HL-60/S4 (cell line): ENCODE data around the gene CORIN.

Source experiments
- in situ Hi-C: fragments of 300-500 bp; cut with MboI; formaldehyde crosslinking; loops from 2 replicates; pipeline ENCODE4 v1.14.3; 2022; ENCODE audit warnings: low sequenced_read_pairs

CORIN gene

DNA sequence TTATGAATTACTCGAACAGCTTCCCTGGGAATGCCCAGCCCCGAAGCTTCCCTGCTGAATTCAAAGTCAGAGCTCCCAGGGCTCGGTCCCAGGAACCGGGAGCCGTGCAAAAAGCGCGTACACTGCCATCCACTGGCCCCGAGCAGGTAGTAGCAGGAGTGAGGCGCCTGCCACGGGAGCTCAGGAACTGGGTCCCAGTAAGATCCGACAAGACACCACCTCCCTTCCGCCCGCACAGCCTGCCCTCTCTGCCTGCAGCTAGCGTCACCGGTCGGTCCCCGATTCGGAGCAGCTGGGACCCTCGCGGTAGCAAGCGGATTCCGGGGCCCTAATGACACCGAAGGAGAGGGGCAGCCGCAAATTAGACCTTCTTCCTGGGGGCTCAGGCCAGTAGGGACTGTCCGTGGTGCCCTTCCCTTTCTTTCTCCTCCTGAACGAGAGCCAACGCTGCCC is 1.2 kb downstream of the CORIN start:
- in situ Hi-C loops = no loop called here

- in situ Hi-C loops = no loop called here
Measured at GRCh38 chr4:47835494-47835893, 2.4 kb downstream of the CORIN start.

- in situ Hi-C loops = loop anchor here (5.0 kb wide), 1 partner anchor 129 kb away; no protein-coding TSS in a partner anchor
Measured at GRCh38 chr4:47831026-47831679, 6.7 kb downstream of the CORIN start.

GRCh38 chr4:47830265-47831025 is 7.4 kb downstream of the CORIN start:
- in situ Hi-C loops = loop anchor here (5.0 kb wide), 1 partner anchor 128 kb away; no protein-coding TSS in a partner anchor

GRCh38 chr4:47829438-47829837 is 8.4 kb downstream of the CORIN start:
- in situ Hi-C loops = no loop called here

DNA sequence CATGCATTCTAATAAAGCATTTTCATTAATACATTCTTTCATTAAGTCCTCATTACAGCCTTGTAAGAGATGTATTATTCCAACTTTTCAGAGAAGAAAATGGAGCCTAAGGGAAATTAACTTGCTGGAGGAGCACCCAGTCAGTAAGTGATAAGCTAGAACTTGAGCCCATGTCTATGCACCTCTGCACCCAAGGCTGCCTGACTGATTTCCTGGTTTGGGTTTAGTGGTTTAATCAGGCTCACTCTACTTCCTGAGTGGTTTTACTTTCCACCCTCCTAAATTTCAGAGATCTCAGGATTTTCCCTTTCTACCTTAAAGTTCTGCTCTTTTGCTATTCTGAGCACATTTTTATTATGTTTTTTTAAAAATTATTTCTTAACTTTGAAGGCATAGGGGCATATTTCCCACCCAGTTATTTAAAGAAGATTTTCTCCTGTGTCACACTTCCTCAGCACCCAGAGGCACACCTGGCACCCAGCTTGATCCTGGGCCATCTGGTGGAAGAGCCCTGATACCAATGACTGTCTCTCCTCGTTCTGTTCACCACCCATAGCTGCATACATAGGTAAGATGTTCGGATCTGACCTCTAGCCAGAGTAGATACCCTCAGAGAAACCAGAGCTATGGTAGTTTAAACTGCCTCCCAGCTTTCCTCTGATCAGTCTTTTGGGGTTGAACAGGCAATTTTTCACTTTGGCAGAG is 10.4 kb downstream of the CORIN start:
- in situ Hi-C loops = no loop called here

GRCh38 chr4:47824840-47825239 is 13.0 kb downstream of the CORIN start:
- in situ Hi-C loops = no loop called here

DNA sequence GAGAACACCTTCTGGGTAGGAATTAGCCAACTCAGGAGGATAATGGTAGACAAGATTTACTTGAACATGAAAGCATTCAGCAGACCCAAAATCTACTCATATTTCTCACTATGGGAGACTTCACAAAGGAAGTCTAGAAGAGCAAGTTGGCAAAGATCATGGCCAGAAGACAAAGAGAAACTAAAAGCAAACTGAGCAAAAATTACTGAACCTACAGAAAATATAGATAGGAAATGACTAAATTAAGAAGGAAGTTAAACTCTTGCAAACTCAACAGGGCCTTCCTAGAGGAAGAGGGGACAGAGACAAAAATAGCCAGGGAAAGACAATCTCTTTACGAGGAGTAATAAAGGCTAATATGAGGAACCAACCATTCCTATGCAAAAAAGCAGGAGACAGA is 18.7 kb downstream of the CORIN start:
- in situ Hi-C loops = no loop called here

DNA sequence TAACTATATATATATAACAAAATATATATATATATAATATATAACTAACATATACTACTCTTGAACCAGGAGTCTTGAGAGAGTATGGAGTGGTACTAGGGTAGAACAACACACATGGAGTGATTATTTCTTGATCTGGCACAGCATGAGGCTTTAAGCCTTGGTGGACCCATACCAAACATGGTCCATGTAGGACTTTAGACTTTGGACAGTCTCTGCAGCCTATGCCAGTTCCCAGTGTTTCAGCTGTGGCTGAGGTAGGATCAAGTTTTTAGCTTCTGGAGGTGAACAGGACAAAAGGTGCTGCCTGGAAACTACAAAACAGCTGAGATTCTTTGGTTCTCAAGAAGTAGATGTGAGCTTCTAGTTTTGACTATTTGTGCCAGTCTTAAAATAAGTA is 20.6 kb downstream of the CORIN start:
- in situ Hi-C loops = no loop called here

DNA sequence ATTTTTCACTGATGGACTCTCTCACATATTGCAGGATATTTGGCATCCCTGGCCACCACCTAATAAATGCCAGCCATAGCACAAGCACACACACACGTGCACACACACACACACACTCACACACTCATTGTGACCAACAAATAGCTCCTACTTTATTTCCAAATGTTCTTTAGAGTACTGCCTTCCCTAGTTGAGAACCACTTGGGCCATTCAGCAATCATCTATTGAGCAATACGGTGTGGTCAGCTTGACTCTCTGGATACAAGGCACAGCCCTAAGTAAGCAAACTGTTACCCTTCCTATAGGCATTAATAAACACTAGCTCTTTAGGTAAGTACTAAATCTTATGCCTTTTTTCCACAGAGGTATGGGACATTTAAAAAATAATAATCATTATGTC is 21.1 kb downstream of the CORIN start:
- in situ Hi-C loops = no loop called here

GRCh38 chr4:47814618-47815295 is 23.1 kb downstream of the CORIN start:
- in situ Hi-C loops = no loop called here

GRCh38 chr4:47809654-47810203 is 28.1 kb downstream of the CORIN start:
- in situ Hi-C loops = no loop called here

DNA sequence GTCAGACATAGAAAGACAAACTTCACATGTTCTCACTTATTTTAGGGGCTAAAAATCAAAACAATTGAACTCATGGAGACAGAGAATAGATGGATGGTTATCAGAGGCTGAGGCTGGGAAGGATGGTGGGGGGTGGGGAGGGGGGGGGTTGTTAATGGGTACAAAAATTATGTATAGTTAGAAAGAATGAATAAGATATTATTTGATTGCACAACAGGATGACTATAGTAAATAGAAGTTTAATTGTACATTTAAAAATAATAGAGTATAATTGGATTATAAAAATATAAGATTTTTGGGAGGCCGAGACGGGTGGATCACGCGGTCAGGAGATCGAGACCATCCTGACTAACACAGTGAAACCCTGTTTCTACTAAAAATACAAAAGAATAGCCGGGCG is 33.3 kb downstream of the CORIN start:
- in situ Hi-C loops = no loop called here

DNA sequence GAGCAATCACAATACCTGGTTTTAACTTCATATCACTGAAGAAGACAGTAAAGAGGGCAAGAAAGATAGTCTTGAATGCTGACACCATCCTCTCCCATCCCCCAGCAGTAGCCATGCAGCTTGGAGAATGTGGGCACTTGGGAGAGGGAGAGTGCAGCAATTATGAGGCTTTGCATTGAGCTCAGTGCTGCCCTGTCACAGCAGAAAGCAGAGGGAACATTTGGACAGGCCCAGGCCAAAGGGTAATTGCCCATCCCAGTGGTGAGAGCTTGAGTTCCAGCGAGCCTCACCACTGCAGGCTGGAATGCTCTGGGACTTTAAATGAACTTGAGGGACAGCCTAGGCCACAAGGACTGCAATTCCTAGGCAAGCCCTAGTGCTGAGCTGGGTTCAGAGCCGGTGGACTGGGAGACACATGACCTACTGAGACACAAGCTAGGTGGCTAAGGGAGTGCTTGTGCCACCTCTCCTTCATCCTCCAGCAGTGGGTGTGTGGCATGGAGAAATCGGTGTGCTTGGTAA is 36.3 kb downstream of the CORIN start:
- in situ Hi-C loops = no loop called here

DNA sequence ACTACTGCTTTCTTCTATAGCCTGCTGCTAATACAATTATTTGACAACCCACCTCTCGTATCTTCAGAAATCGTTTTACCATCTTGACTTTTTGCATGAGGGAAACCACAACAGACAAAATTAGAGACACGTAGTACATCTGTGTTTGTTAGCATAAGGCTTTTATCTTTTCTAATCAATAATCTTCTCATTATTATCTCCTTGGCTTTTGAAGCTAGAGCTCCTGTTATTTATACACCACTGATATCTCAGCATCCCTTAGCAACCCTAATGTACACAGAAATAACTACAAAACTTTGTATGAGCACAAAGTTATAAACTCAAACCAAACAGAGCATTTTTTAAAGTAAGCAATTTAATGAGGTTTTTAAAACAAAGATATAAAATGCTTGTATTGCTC is 39.7 kb downstream of the CORIN start:
- in situ Hi-C loops = no loop called here

- in situ Hi-C loops = no loop called here
Measured at GRCh38 chr4:47791965-47792364, 45.9 kb downstream of the CORIN start.

DNA sequence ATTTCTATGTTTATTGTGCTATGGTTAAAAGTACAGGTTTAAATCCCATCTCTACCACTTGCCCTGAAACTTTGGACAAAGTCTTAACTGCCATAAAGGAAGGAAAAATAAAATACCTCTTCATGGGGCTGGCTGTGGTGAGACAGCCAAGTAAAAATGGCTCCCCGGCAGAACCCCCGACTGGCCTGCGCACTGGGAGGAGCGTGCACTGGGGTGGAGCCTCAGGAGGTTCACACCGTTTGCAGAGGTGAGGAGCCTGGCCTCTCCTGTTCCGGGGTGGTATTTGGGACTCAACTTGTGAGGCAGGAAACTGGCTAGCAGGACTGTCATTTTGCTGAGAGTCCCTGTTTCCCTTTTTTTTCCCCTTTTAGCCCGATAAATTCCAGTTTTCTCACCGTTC is 47.8 kb downstream of the CORIN start:
- in situ Hi-C loops = no loop called here

- in situ Hi-C loops = no loop called here
Measured at GRCh38 chr4:47788126-47788525, 49.7 kb downstream of the CORIN start.

GRCh38 chr4:47786958-47787370 is 50.9 kb downstream of the CORIN start:
- in situ Hi-C loops = no loop called here

DNA sequence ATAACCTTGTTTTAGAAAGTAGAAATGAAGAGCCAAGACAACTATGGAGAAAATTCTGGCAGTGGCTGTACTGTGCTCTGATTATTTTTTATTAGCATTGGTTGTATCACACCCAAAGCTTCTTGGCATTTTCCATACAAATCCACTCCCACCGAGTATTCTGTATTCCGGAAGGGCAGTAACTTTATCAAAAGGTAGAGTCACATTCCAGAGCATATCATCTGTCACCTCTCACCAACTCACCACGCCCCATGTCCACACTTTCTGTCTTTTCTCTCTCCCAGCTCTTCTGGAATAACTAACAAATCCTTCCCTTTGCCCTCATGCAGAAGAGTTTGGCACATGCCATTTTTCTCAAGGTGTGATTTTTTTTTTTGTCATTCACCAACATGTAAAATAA is 52.7 kb downstream of the CORIN start:
- in situ Hi-C loops = no loop called here

DNA sequence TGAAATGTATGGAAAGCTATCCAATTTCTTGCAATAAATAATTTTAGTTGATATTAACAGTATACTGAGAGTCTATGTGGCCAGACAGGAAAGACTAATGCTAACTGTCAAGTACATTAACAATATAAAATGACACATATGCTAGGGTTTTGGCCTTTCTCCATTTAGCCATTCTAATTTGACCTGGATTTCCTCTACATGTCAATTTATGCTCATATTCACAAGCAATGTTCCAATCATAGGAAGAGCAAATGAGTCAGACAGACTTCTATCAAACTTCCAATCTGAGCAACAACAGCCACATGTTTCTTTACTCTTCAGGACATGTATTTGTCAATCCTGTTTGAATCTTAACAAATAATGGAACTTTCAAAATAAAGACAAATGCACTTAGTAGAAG is 53.6 kb downstream of the CORIN start:
- in situ Hi-C loops = no loop called here
